ENCODE results near the gene TSPAN14. TPM values are rescaled to one million over a fixed set of nuclear protein-coding genes. Genes with fewer than 3 reads are reported as not detected.

The TSPAN14 gene
- total RNA-seq, 3 donors from 2014 or later: 75.5 to 96.5 (median 81.0) TPM

GRCh38 chr10:80502621-80503583 is 48.8 kb downstream of the TSPAN14 start:
- H3K36me3 ChIP-seq (ENCODE audit: low read depth): no peaks in the 10 kb centered on the region
- H3K9me3 ChIP-seq: no peaks in the 10 kb centered on the region
- TF ChIP-seq, protein P1, sequence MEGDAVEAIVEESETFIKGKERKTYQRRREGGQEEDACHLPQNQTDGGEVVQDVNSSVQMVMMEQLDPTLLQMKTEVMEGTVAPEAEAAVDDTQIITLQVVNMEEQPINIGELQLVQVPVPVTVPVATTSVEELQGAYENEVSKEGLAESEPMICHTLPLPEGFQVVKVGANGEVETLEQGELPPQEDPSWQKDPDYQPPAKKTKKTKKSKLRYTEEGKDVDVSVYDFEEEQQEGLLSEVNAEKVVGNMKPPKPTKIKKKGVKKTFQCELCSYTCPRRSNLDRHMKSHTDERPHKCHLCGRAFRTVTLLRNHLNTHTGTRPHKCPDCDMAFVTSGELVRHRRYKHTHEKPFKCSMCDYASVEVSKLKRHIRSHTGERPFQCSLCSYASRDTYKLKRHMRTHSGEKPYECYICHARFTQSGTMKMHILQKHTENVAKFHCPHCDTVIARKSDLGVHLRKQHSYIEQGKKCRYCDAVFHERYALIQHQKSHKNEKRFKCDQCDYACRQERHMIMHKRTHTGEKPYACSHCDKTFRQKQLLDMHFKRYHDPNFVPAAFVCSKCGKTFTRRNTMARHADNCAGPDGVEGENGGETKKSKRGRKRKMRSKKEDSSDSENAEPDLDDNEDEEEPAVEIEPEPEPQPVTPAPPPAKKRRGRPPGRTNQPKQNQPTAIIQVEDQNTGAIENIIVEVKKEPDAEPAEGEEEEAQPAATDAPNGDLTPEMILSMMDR (IDR thresholded peaks at IDR 0.05): no peak
- H3K4me3 ChIP-seq: no peak overlapping the region
- H3K4me1 ChIP-seq (ENCODE audit: low read depth): peaks cover 68% of the 10 kb centered on the region
- intact Hi-C loops (cut with DNase I, micrococcal nuclease): no loop called here
- DNase-seq: no peak
- no peak for ATAC-seq

GRCh38 chr10:80503584-80504157 is 49.6 kb downstream of the TSPAN14 start:
- no peak for ATAC-seq
- intact Hi-C loops (cut with DNase I, micrococcal nuclease): loop anchor here in 1 of 2 donors (2.0 kb wide), 1 partner anchor 59 kb away; no protein-coding TSS in a partner anchor
- Histone ChIP-seq H3K36me3 (ENCODE audit: low read depth) (no peaks in the 10 kb centered on the region), H3K9me3 (no peaks in the 10 kb centered on the region), H3K4me3 (no peak overlapping the region), H3K4me1 (ENCODE audit: low read depth) (peaks cover 60% of the 10 kb centered on the region)
- no peak for DNase-seq
- TF ChIP-seq, protein P1 (IDR thresholded peaks at IDR 0.05): no peak

GRCh38 chr10:80504158-80504811 is 50.2 kb downstream of the TSPAN14 start:
- Histone ChIP-seq H3K9me3 (no peaks in the 10 kb centered on the region), H3K4me1 (ENCODE audit: low read depth) (peaks cover 54% of the 10 kb centered on the region), H3K4me3 (no peak overlapping the region), H3K36me3 (ENCODE audit: low read depth) (no peaks in the 10 kb centered on the region)
- DNase-seq (peak in 2 of 3 donors; percentile 58 to 59), ATAC-seq (peak; percentile 78)
- intact Hi-C loops (cut with DNase I, micrococcal nuclease): loop anchor here in 1 of 2 donors (2.0 kb wide), 1 partner anchor 59 kb away; no protein-coding TSS in a partner anchor
- TF ChIP-seq, protein P1 (IDR thresholded peaks at IDR 0.05): no peak

DNA sequence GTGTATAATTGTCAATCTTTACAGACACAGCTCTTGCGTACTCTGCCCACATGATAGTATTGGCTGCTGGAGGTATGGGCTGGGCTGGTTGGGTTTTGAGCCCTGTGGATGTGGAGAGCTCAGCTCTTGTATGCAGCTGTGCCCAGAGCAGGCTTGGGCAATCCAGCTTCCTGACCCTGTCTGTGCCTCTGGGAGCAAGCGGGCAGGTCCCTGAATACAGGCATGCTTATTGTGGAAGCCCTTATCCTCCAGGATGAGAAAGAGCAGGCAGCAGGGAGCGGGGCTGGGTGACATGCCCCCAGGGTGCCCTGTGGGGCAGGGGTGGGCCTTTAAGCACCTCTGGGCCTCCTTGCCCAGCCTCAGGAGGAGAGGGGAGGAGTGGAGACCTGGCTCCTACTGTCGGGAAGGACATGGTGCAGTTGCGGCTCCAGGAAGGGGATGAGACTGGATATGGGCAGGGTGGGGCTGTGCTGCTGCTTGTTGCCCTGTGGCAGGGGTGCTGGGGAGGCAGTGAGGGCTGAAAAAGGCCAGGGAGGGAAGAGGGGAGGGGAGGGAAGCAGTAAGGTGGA is 50.9 kb downstream of the TSPAN14 start:
- H3K4me3 ChIP-seq: no peak overlapping the region
- intact Hi-C loops (cut with DNase I, micrococcal nuclease): loop anchor here (2.0 to 5.0 kb wide), 3 partner anchors 58 to 118 kb away; no protein-coding TSS in a partner anchor
- ATAC-seq (peak; percentile 54), DNase-seq (peak in 1 of 3 donors; percentile 63)
- peaks cover 47% of the 10 kb centered on the region for H3K4me1 ChIP-seq (ENCODE audit: low read depth)
- no peaks in the 10 kb centered on the region for H3K9me3 ChIP-seq
- H3K36me3 ChIP-seq (ENCODE audit: low read depth): no peaks in the 10 kb centered on the region
- TF ChIP-seq, protein P1 (IDR thresholded peaks at IDR 0.05): no peak

DNA sequence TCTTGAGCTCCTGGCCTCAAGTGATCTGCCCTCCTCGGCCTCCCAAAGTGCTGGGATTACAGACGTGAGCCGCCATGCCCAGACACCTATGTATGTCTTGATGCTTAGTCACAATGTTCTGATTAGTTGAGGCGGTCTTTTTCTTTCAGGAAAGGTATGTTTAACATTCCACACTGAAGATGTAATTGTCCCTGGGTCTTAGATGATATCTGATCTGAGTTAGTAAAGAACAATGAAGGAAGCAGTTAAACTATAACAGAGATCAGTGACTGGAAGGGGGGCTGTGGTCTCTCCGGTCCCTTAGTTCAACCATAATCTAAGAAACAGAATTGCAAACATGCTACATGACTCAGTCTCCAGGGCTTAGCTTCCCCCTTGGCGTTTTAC is 52.1 kb downstream of the TSPAN14 start:
- DNase-seq (no peak), ATAC-seq (no peak)
- Histone ChIP-seq H3K4me3 (no peak overlapping the region), H3K36me3 (ENCODE audit: low read depth) (no peaks in the 10 kb centered on the region), H3K9me3 (no peaks in the 10 kb centered on the region), H3K4me1 (ENCODE audit: low read depth) (peaks cover 41% of the 10 kb centered on the region)
- TF ChIP-seq, protein P1 (IDR thresholded peaks at IDR 0.05): no peak
- intact Hi-C loops (cut with DNase I, micrococcal nuclease): loop anchor here in 1 of 2 donors (5.0 kb wide), 2 partner anchors 59 to 119 kb away; no protein-coding TSS in a partner anchor
